ENCODE data around the gene TTLL11. TPM values are rescaled to one million over a fixed set of nuclear protein-coding genes. Genes with fewer than 3 reads are reported as not detected.

Gene TTLL11
- total RNA-seq, 4 donors from 2014 or later = 9.1 to 47.4 (median 11.3) TPM

DNA sequence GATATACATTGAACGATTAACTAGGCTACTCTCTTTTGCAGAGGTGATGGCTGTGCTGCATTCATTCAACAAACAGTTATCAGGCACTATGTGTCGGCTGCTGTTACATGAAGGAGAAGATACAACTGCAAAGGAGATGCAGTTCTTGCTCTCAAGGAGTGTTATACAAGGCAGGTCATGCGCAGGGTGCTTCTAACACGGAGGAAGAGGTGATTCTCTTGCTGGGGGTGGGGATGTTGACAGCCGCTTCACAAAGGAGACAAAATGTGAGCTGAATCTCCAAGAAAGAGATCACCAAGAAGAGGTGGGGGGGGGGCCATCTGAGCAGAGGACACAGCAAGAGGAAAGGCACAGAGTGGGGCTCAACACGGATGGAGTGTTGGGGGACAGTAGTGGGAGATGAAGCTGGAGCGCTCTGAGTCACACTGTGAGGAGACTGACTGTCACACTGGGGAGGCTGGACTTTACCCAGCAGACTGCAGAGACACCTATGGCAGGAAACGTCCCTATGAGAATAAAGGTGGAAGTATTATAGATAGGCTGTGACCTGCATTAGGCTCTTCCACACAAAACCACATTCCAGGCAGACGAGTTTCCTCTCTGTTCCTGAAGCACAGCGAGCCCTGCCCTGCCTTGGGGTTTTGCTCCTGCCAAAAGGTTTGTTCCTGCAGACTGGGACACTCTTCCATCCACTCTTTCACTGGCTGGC is 45.6 kb upstream of the TTLL11 start:
- no peaks in the 10 kb centered on the region for H3K9me3 ChIP-seq
- H3K4me1 ChIP-seq = peaks cover 0 to 8% (median 0%) of the 10 kb centered on the region in 4 donors
- H3K36me3 ChIP-seq = peaks cover 0 to 13% (median 2%) of the 10 kb centered on the region in 4 donors
- H3K27me3 ChIP-seq = no peaks in the 10 kb centered on the region
- TF ChIP-seq, protein P1, sequence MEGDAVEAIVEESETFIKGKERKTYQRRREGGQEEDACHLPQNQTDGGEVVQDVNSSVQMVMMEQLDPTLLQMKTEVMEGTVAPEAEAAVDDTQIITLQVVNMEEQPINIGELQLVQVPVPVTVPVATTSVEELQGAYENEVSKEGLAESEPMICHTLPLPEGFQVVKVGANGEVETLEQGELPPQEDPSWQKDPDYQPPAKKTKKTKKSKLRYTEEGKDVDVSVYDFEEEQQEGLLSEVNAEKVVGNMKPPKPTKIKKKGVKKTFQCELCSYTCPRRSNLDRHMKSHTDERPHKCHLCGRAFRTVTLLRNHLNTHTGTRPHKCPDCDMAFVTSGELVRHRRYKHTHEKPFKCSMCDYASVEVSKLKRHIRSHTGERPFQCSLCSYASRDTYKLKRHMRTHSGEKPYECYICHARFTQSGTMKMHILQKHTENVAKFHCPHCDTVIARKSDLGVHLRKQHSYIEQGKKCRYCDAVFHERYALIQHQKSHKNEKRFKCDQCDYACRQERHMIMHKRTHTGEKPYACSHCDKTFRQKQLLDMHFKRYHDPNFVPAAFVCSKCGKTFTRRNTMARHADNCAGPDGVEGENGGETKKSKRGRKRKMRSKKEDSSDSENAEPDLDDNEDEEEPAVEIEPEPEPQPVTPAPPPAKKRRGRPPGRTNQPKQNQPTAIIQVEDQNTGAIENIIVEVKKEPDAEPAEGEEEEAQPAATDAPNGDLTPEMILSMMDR (IDR thresholded peaks at IDR 0.05) = no peak
- no peak for TF ChIP-seq POLR2A (IDR thresholded peaks at IDR 0.05)
- TF ChIP-seq EP300 (IDR thresholded peaks at IDR 0.05; ENCODE audit: low read depth) = no peak
- no peak for TF ChIP-seq POLR2AphosphoS5 (IDR thresholded peaks at IDR 0.05)
- 71 to 73% methylated on average over 6 to 10 of the region's 10 CpGs for WGBS, 2 donors (ENCODE audit: low coverage in 1 of 2)
- no peak for DNase-seq
- no peak overlapping the region for H3K4me3 ChIP-seq
- in situ Hi-C loops (cut with MboI; ENCODE audit: low pct_ligation_motif_present in 1 of 4, low pct_unique_long_range_greater_than_20kb in 1 of 4, low sequenced_read_pairs in 3 of 4) (loop anchor here in 1 of 4 donors (25.0 kb wide), 1 partner anchor 324 kb away; no protein-coding TSS in a partner anchor), intact Hi-C loops (cut with DNase I; ENCODE audit: low total_unique reads) (no loop called here)
- no peak overlapping the region for H3K27ac ChIP-seq

DNA sequence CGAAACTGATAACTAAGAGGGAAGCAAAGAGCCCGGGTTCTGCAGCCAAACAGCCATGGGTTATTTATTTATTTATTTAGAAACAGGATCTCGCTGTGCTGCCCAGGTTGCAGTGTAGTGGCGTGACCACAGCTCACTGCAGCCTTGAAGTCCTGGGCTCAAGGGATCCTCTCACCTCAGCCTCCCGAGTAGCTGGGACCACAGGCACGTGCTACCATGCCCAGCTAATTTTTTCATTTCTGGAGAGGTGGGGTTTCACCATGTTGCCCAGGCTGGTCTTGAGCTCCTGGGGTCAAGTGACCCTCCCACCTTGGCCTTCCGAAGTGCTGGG is 42.4 kb upstream of the TTLL11 start:
- TF ChIP-seq EP300 (IDR thresholded peaks at IDR 0.05; ENCODE audit: low read depth) (no peak), POLR2A (IDR thresholded peaks at IDR 0.05) (no peak), POLR2AphosphoS5 (IDR thresholded peaks at IDR 0.05) (no peak)
- TF ChIP-seq, protein P1 (IDR thresholded peaks at IDR 0.05) = no peak
- H3K27me3 ChIP-seq = peaks cover 7% of the 10 kb centered on the region
- H3K9me3 ChIP-seq = no peaks in the 10 kb centered on the region
- in situ Hi-C loops (cut with MboI; ENCODE audit: low pct_ligation_motif_present in 1 of 4, low pct_unique_long_range_greater_than_20kb in 1 of 4, low sequenced_read_pairs in 3 of 4) = loop anchor here in 1 of 4 donors (25.0 kb wide), 1 partner anchor 327 kb away; no protein-coding TSS in a partner anchor
- no peak overlapping the region for H3K4me3 ChIP-seq
- intact Hi-C loops (cut with DNase I; ENCODE audit: low total_unique reads) = no loop called here
- no peaks in the 10 kb centered on the region for H3K36me3 ChIP-seq
- DNase-seq = no peak
- 72 to 82% methylated on average over 2 to 7 of the region's 7 CpGs for WGBS, 2 donors (ENCODE audit: low coverage in 1 of 2)
- peaks cover 0 to 5% (median under 1%) of the 10 kb centered on the region in 4 donors for H3K4me1 ChIP-seq
- H3K27ac ChIP-seq = no peak overlapping the region

DNA sequence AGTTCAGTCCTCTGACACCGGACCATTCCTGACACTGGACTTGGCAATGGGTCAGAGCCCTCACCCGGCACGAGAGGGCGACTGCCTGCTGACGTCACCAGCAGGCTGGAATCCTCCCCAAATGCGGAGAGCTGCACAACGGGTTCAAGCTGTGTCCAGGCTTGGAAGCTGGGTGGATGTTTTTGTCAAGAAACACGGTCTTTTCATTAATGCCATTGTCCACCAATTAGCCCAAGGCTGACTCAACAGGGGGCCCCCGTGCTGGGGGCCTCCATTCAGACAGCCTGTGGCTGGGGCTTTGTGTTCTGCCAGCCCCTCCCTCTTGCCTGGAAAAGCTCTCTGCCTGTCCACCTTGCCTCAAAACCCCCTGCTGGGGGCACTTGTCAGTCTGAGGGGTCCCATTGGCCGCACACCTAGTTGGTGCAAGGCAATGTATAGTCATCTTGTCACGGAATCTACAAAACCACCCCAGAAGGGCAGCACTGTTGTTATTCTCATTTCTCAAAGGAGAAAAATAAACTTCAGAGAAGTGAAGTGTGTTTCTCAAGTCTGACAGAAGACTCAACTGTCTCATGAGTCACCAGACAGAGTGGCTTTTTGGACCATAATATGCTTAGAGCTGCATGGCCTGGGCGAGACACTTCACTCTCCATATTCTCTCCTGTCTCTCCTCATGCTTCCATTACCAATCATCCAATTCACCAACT is 41.9 kb upstream of the TTLL11 start:
- in situ Hi-C loops (cut with MboI; ENCODE audit: low pct_ligation_motif_present in 1 of 4, low pct_unique_long_range_greater_than_20kb in 1 of 4, low sequenced_read_pairs in 3 of 4) = loop anchor here in 1 of 4 donors (25.0 kb wide), 1 partner anchor 327 kb away; no protein-coding TSS in a partner anchor

DNA sequence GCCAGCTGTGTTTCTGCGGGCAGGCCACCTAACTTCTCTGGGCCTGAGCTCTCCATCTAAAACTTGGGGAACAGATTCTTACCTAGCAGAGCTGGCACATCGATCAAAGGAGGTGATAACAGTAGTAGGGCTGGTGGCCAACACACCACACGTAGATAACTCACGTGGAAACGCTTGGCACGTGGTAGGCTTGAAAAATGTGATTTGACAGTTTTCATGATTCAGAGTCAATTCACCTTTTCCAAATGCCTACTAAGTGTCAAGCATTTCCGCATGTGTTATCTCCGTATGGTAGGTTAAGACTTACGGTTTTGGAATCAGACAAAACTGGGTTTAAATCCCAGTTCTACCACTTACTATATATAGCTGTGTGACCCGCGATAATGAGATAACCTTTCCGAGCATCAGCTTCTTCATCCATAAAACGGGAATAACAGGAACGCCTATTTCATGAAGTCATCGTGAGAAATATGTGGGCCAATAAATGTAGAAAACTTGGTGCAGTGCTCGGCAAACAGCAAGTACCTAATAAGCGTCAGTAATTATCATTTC is 41.0 kb upstream of the TTLL11 start:
- DNase-seq = no peak
- no peak overlapping the region for H3K27ac ChIP-seq
- no peak overlapping the region for H3K4me3 ChIP-seq
- 82 to 86% methylated on average over 10 to 17 of the region's 17 CpGs for WGBS, 2 donors (ENCODE audit: low coverage in 1 of 2)
- in situ Hi-C loops (cut with MboI; ENCODE audit: low pct_ligation_motif_present in 1 of 4, low pct_unique_long_range_greater_than_20kb in 1 of 4, low sequenced_read_pairs in 3 of 4) (loop anchor here in 1 of 4 donors (25.0 kb wide), 1 partner anchor 328 kb away; no protein-coding TSS in a partner anchor), intact Hi-C loops (cut with DNase I; ENCODE audit: low total_unique reads) (no loop called here)
- TF ChIP-seq POLR2AphosphoS5 (IDR thresholded peaks at IDR 0.05) (no peak), EP300 (IDR thresholded peaks at IDR 0.05; ENCODE audit: low read depth) (no peak), POLR2A (IDR thresholded peaks at IDR 0.05) (no peak)
- TF ChIP-seq, protein P1 (IDR thresholded peaks at IDR 0.05) = no peak
- no peaks in the 10 kb centered on the region for H3K36me3 ChIP-seq
- H3K4me1 ChIP-seq = peaks cover 0 to 5% (median 0%) of the 10 kb centered on the region in 4 donors
- H3K27me3 ChIP-seq = peaks cover 7% of the 10 kb centered on the region
- H3K9me3 ChIP-seq = no peaks in the 10 kb centered on the region

More for the DNA sequence above, 41.9 kb upstream of the TTLL11 start:
- no peak overlapping the region for H3K4me3 ChIP-seq
- no peaks in the 10 kb centered on the region for H3K9me3 ChIP-seq
- no peak for DNase-seq
- H3K27ac ChIP-seq = no peak overlapping the region
- intact Hi-C loops (cut with DNase I; ENCODE audit: low total_unique reads) = no loop called here
- peaks cover 7% of the 10 kb centered on the region for H3K27me3 ChIP-seq
- no peak for TF ChIP-seq POLR2AphosphoS5 (IDR thresholded peaks at IDR 0.05)
- 59% methylated on average over 12 of the region's 12 CpGs; no CpG with 5 or more reads in 1 of the 2 donors for WGBS, 2 donors (ENCODE audit: low coverage in 1 of 2)
- peaks cover 0 to 5% (median 0%) of the 10 kb centered on the region in 4 donors for H3K4me1 ChIP-seq
- no peaks in the 10 kb centered on the region for H3K36me3 ChIP-seq

All from transverse colon (tissue), 4 donors.